H9 (cell line): Measurements from ENCODE around the gene H2BK1. TPM values are rescaled to one million over a fixed set of nuclear protein-coding genes. Genes with fewer than 3 reads are reported as not detected.

Source experiments
- DNase-seq: peaks from one replicate; pipeline ENCODE4 v3.0.0-alpha.2; 2017
- H2AFZ ChIP-seq: one replicate; pipeline ENCODE4 v1.6.1; 2013; ENCODE audit warnings: mild to moderate bottlenecking, low read length, control low read depth, moderate library complexity
- H2AK5ac ChIP-seq: 2 replicates; pipeline ENCODE4 v1.6.1; 2013; ENCODE audit warnings: low read length, control low read depth, mixed read lengths; ENCODE audit not compliant: insufficient read length
- H2BK120ac ChIP-seq: one replicate; pipeline ENCODE4 v1.6.1; 2013; ENCODE audit warnings: low read depth, mild to moderate bottlenecking, low read length, control low read depth, inconsistent platforms; ENCODE audit not compliant: poor library complexity, severe bottlenecking
- H2BK12ac ChIP-seq: 2 replicates; pipeline ENCODE4 v1.6.1; 2013; ENCODE audit warnings: low read length, control low read depth, mixed read lengths, low read depth; ENCODE audit not compliant: insufficient read length
- H2BK15ac ChIP-seq: 2 replicates; pipeline ENCODE4 v1.6.1; 2013; ENCODE audit warnings: low read depth, low read length, control low read depth
- H2BK20ac ChIP-seq: one replicate; pipeline ENCODE4 v1.6.1; 2013; ENCODE audit warnings: low read depth, mild to moderate bottlenecking, low read length, control low read depth, inconsistent platforms; ENCODE audit not compliant: poor library complexity, severe bottlenecking
- H2BK5ac ChIP-seq: 2 replicates; pipeline ENCODE4 v1.6.1; 2013; ENCODE audit warnings: low read length, control low read depth, mixed read lengths; ENCODE audit not compliant: insufficient read length
- H3K14ac ChIP-seq: 2 replicates; pipeline ENCODE4 v1.6.1; 2013; ENCODE audit warnings: low read length, control low read depth; ENCODE audit not compliant: insufficient read depth
- H3K18ac ChIP-seq: 2 replicates; pipeline ENCODE4 v1.6.1; 2013; ENCODE audit warnings: low read depth, mild to moderate bottlenecking, mixed read lengths, low read length, control low read depth; ENCODE audit not compliant: insufficient read length
- H3K23ac ChIP-seq: 2 replicates; pipeline ENCODE4 v1.6.1; 2013; ENCODE audit warnings: low read length, control low read depth, mixed read lengths, low read depth; ENCODE audit not compliant: insufficient read length
- H3K23me2 ChIP-seq: 2 replicates; pipeline ENCODE4 v1.6.1; 2013; ENCODE audit warnings: low read depth, mild to moderate bottlenecking, mixed read lengths, low read length, control low read depth; ENCODE audit not compliant: insufficient read length, poor library complexity, severe bottlenecking
- H3K27ac ChIP-seq: 2 replicates; pipeline ENCODE4 v1.5.1; 2013; ENCODE audit warnings: low read length, control low read depth, mixed read lengths, low read depth; ENCODE audit not compliant: insufficient read length
- H3K27me3 ChIP-seq: 2 replicates; pipeline ENCODE4 v1.6.1; 2013; ENCODE audit warnings: low read length, control low read depth, inconsistent platforms; ENCODE audit not compliant: insufficient read depth
- H3K4ac ChIP-seq: 2 replicates; pipeline ENCODE4 v1.6.1; 2013; ENCODE audit warnings: low read depth, mild to moderate bottlenecking, control low read depth, inconsistent platforms, low read length, moderate library complexity
- H3K4me1 ChIP-seq: 2 replicates; pipeline ENCODE4 v1.6.1; 2013; ENCODE audit warnings: low read length, control low read depth, inconsistent platforms; ENCODE audit not compliant: insufficient read depth
- H3K4me2 ChIP-seq: 2 replicates; pipeline ENCODE4 v1.6.1; 2013; ENCODE audit warnings: low read length, control low read depth, mixed read lengths; ENCODE audit not compliant: insufficient read length, insufficient read depth
- H3K56ac ChIP-seq: 2 replicates; pipeline ENCODE4 v1.6.1; 2013; ENCODE audit warnings: low read depth, mild to moderate bottlenecking, mixed read lengths, low read length, control low read depth; ENCODE audit not compliant: insufficient read length
- H3K79me1 ChIP-seq: 2 replicates; pipeline ENCODE4 v1.6.1; 2013; ENCODE audit warnings: low read depth, mild to moderate bottlenecking, moderate library complexity, low read length, control low read depth, inconsistent platforms; ENCODE audit not compliant: insufficient read depth, poor library complexity, severe bottlenecking
- H3K79me2 ChIP-seq: 2 replicates; pipeline ENCODE4 v1.6.1; 2013; ENCODE audit warnings: low read length, control low read depth, inconsistent platforms; ENCODE audit not compliant: insufficient read depth
- H3K9ac ChIP-seq: 2 replicates; pipeline ENCODE4 v1.6.1; 2013; ENCODE audit warnings: low read length, control low read depth, mixed read lengths; ENCODE audit not compliant: insufficient read length; ENCODE audit errors: extremely low read depth
- H3K9me3 ChIP-seq: one replicate; pipeline ENCODE4 v1.6.1; 2013; ENCODE audit warnings: low read depth, low read length, inconsistent platforms; ENCODE audit not compliant: control insufficient read depth
- H3T11ph ChIP-seq: one replicate; pipeline ENCODE4 v1.6.1; 2013; ENCODE audit warnings: mild to moderate bottlenecking, low read length, control low read depth, inconsistent platforms
- H4K20me1 ChIP-seq: one replicate; pipeline ENCODE4 v1.6.1; 2013; ENCODE audit not compliant: control insufficient read depth, insufficient read length, insufficient read depth
- H4K5ac ChIP-seq: 2 replicates; pipeline ENCODE4 v1.6.1; 2013; ENCODE audit warnings: low read depth, mild to moderate bottlenecking, mixed read lengths, low read length, control low read depth; ENCODE audit not compliant: insufficient read length
- H4K8ac ChIP-seq: replicated peaks from 2 replicates; pipeline ENCODE4 v1.6.1; 2013; ENCODE audit warnings: low read length, control low read depth, mixed read lengths, low read depth; ENCODE audit not compliant: insufficient read length
- H4K91ac ChIP-seq: 2 replicates; pipeline ENCODE4 v1.6.1; 2013; ENCODE audit warnings: low read depth, mild to moderate bottlenecking, moderate library complexity, mixed read lengths, low read length, control low read depth; ENCODE audit not compliant: insufficient read length
- H3K27ac Mint-ChIP-seq, 3 experiments: 2 replicates in 2 of 3; 3 replicates in 1 of 3; pipeline ENCODE4 v1.8.0; 2020 to 2021; ENCODE audit warnings: mixed read lengths in 3 of 3, mild to moderate bottlenecking in 1 of 3, moderate library complexity in 1 of 3
- H3K27me3 Mint-ChIP-seq: 2 replicates; pipeline ENCODE4 v1.8.0; 2021; ENCODE audit warnings: low read depth, mild to moderate bottlenecking, moderate library complexity, mixed read lengths
- H3K36me3 Mint-ChIP-seq, 3 experiments: 2 replicates in 2 of 3; 3 replicates in 1 of 3; pipeline ENCODE4 v1.8.0; 2020 to 2021; ENCODE audit warnings: low read depth in 3 of 3, mixed read lengths in 3 of 3; ENCODE audit not compliant: insufficient read depth in 1 of 3
- H3K4me1 Mint-ChIP-seq, 2 experiments: 2 replicates each; pipeline ENCODE4 v1.8.0; 2020; ENCODE audit warnings: mixed read lengths in 2 of 2
- H3K4me3 Mint-ChIP-seq, 2 experiments: 2 replicates in 1 of 2; 3 replicates in 1 of 2; pipeline ENCODE4 v1.8.0; 2020 to 2021; ENCODE audit warnings: mild to moderate bottlenecking in 2 of 2, mixed read lengths in 2 of 2, moderate library complexity in 1 of 2
- H3K9me3 Mint-ChIP-seq, 2 experiments: 2 replicates in 1 of 2; 3 replicates in 1 of 2; pipeline ENCODE4 v1.8.0; 2020; ENCODE audit warnings: mild to moderate bottlenecking in 2 of 2, mixed read lengths in 2 of 2, moderate library complexity in 1 of 2
- whole genome bisulfite sequencing: extraction: QIAGEN DNeasy Blood & Tissue Kit; methylation state at CpG from one replicate; pipeline ENCODE4 v1.1.7; 2013; ENCODE audit warnings: missing lambda C conversion rate, low lambda C conversion rate, mixed read lengths; ENCODE audit not compliant: insufficient read length; ENCODE audit errors: extremely low coverage; 5-methylcytosine and 5-hydroxymethylcytosine counted together
- total RNA-seq: library from RNA; stranded (reverse); gene quantifications from 2 replicates; pipeline ENCODE4 v1.2.1, GENCODE V29; 2021
- TF ChIP-seq, protein P1 (sequence below): fragments of 200-600 bp; sonication (generic); conservative IDR thresholded peaks from 3 replicates; pipeline ENCODE4 v1.8.0; 2021; ENCODE audit warnings: antibody characterized with exemption, mild to moderate bottlenecking

The H2BK1 gene
- total RNA-seq, 1 experiment from 2014 or later, result not detected

DNA sequence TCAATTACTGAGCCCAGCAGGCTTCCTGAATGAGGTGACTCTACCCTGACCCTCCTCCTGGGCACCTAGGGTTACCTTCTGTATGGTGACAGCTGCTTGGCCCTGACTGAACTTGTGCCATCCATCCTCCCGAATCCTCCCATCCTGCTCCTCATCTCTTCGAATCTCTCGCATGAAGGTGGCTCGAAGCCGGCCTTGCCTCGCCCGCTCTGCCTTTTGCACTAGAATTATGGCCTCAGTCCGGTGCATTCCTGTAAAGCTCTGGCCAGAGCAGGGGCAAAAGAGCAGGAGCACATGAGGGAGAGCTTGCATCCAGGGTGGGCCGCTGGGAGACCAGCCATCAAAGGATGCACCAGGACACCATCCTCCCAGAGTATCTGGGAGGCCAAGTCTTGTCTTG lies 7.5 kb downstream of the H2BK1 start:
- Histone ChIP-seq H3T11ph (no peak overlapping the region), H3K23ac (no peak overlapping the region), H4K91ac (no peak overlapping the region), H3K18ac (no peak overlapping the region), H2BK120ac (no peak overlapping the region), H2AFZ (no peak overlapping the region), H4K5ac (no peak overlapping the region), H3K23me2 (no peaks in the 10 kb centered on the region), H4K20me1 (peaks cover 3% of the 10 kb centered on the region), H3K4me2 (no peak overlapping the region), H3K9ac (no peak overlapping the region), H2BK15ac (no peak overlapping the region), H3K14ac (no peak overlapping the region), H2AK5ac (no peak overlapping the region), H3K27ac (no peak overlapping the region), H3K9me3 (no peaks in the 10 kb centered on the region), H2BK20ac (no peak overlapping the region), H3K27me3 (no peaks in the 10 kb centered on the region), H3K79me1 (no peaks in the 10 kb centered on the region), H2BK5ac (no peak overlapping the region), H2BK12ac (no peak overlapping the region), H3K56ac (no peak overlapping the region), H3K79me2 (no peaks in the 10 kb centered on the region), H3K4ac (no peak overlapping the region), H3K4me1 (no peaks in the 10 kb centered on the region; the same call in 1 of the 2 replicates), H4K8ac (no peak overlapping the region)
- TF ChIP-seq, protein P1, sequence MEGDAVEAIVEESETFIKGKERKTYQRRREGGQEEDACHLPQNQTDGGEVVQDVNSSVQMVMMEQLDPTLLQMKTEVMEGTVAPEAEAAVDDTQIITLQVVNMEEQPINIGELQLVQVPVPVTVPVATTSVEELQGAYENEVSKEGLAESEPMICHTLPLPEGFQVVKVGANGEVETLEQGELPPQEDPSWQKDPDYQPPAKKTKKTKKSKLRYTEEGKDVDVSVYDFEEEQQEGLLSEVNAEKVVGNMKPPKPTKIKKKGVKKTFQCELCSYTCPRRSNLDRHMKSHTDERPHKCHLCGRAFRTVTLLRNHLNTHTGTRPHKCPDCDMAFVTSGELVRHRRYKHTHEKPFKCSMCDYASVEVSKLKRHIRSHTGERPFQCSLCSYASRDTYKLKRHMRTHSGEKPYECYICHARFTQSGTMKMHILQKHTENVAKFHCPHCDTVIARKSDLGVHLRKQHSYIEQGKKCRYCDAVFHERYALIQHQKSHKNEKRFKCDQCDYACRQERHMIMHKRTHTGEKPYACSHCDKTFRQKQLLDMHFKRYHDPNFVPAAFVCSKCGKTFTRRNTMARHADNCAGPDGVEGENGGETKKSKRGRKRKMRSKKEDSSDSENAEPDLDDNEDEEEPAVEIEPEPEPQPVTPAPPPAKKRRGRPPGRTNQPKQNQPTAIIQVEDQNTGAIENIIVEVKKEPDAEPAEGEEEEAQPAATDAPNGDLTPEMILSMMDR, result no peak
- Mint-ChIP-seq H3K36me3 (no peaks in the 10 kb centered on the region; a peak in 1 of 7 replicates), H3K27ac (no peak overlapping the region; a peak in 1 of 7 replicates), H3K4me3 (no peak overlapping the region), H3K27me3 (peaks cover 52% of the 10 kb centered on the region), H3K4me1 (peaks cover 3 to 5% of the 10 kb centered on the region in 2 experiments), H3K9me3 (no peaks in the 10 kb centered on the region)
- no CpG with 5 or more reads among the region's 9 CpGs for WGBS
- no peak for DNase-seq
